Testis (tissue), 2 donors: Measurements from ENCODE around the gene TMEM18.

ENCODE experiments used
- POLR2A ChIP-seq: fragments of 450-650 bp; IDR thresholded peaks from one replicate; pipeline ENCODE4 v1.6.1; 2017; ENCODE audit warnings: antibody characterized with exemption, mild to moderate bottlenecking, moderate library complexity
- TF ChIP-seq, protein P1 (sequence below), 3 experiments: fragments of 450-650 bp in 2 of 3; fragments of 200-600 bp in 1 of 3; sonication (generic) in 1 of 3; IDR thresholded peaks; one replicate each; pipeline ENCODE4 v1.5.1; 2016 to 2019; ENCODE audit warnings: antibody characterized with exemption in 3 of 3, mild to moderate bottlenecking in 2 of 3, moderate library complexity in 1 of 3

DNA sequence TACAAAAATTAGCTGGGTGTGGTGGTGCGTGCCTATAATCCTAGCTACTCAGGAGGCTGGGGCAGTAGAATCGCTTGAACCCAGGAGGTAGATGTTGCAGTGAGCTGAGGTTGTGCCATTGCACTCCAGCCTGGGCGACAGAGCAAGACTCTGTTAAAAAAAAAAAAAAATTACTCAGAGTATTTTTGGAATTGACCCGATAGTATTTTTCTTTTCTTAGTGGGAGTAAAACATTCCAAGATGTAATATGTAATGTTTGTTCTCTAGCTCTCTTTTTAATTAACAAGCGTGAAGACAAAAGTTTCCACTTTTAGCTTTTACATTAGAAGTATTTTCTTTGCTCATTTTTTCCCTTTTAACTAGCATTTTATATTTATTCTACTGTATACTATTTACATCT lies 12.0 kb upstream of the TMEM18 start:
- TF ChIP-seq POLR2A, result no peak
- TF ChIP-seq, protein P1, sequence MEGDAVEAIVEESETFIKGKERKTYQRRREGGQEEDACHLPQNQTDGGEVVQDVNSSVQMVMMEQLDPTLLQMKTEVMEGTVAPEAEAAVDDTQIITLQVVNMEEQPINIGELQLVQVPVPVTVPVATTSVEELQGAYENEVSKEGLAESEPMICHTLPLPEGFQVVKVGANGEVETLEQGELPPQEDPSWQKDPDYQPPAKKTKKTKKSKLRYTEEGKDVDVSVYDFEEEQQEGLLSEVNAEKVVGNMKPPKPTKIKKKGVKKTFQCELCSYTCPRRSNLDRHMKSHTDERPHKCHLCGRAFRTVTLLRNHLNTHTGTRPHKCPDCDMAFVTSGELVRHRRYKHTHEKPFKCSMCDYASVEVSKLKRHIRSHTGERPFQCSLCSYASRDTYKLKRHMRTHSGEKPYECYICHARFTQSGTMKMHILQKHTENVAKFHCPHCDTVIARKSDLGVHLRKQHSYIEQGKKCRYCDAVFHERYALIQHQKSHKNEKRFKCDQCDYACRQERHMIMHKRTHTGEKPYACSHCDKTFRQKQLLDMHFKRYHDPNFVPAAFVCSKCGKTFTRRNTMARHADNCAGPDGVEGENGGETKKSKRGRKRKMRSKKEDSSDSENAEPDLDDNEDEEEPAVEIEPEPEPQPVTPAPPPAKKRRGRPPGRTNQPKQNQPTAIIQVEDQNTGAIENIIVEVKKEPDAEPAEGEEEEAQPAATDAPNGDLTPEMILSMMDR (IDR thresholded peaks at IDR 0.05), result no peak
